ENCODE measurements around the gene ANKMY1. TPM values are rescaled to one million over a fixed set of nuclear protein-coding genes. Genes with fewer than 3 reads are reported as not detected.

The ANKMY1 gene
- total and polyA plus RNA-seq, 2 of the 13 experiments (the other 11 are each of a cell fraction or from before 2014, with no cell fraction given) = 11.7 to 18.8 TPM

DNA sequence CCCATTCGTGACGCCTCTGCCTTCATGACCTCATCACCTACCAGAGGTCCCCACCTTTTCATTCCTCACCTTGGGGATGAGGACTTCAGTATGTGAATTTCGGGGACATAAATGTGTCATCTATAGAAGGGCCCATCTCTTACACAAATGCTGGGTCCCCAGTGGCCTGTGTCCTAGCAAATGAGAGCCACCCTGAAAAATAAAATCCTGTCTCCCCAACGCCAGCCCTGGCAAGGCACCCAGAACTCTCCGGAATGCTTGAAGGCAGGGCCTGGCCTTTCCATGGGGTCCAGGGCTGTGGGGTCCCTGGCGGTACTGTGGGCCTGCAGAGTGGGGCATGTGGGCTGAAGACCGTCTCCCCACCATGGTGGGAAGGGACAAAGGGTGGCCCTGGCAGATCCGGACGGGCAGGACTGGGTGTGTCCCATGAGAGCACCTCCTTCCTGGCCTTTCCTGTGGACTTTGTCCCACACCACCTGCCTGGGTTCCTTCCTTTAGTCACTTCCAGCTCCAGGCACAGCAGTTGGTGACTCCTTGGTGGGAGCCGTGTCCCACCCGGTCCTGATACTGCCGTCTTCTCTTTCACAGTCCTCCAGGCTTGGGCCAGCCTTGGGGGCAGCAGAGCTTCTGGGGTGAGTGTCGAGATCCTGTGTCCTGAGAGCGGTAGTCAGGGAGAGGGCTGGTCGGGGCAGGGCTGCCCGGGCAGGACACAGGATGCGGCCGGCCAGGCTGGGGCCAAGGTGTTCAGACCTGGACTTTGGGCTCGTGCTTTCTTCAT, 47.3 kb upstream of the ANKMY1 start (continued):
- TF ChIP-seq, protein P1, sequence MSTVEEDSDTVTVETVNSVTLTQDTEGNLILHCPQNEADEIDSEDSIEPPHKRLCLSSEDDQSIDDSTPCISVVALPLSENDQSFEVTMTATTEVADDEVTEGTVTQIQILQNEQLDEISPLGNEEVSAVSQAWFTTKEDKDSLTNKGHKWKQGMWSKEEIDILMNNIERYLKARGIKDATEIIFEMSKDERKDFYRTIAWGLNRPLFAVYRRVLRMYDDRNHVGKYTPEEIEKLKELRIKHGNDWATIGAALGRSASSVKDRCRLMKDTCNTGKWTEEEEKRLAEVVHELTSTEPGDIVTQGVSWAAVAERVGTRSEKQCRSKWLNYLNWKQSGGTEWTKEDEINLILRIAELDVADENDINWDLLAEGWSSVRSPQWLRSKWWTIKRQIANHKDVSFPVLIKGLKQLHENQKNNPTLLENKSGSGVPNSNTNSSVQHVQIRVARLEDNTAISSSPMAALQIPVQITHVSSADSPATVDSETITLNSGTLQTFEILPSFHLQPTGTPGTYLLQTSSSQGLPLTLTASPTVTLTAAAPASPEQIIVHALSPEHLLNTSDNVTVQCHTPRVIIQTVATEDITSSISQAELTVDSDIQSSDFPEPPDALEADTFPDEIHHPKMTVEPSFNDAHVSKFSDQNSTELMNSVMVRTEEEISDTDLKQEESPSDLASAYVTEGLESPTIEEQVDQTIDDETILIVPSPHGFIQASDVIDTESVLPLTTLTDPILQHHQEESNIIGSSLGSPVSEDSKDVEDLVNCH (CRISPR knock-in tag; IDR thresholded peaks at IDR 0.05) = no peak; the same call in 1 of the 2 replicates
- TF ChIP-seq, protein P2, sequence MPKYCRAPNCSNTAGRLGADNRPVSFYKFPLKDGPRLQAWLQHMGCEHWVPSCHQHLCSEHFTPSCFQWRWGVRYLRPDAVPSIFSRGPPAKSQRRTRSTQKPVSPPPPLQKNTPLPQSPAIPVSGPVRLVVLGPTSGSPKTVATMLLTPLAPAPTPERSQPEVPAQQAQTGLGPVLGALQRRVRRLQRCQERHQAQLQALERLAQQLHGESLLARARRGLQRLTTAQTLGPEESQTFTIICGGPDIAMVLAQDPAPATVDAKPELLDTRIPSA (CRISPR knock-in tag; IDR thresholded peaks at IDR 0.05; ENCODE audit: borderline replicate concordance) = no peak
- TF ChIP-seq ZNF501 (CRISPR knock-in tag; IDR thresholded peaks at IDR 0.05) (peak; percentile 77), ZNF530 (CRISPR knock-in tag; IDR thresholded peaks at IDR 0.05; ENCODE audit: low read depth) (no peak), MAFK (conservative IDR thresholded peaks at IDR 0.05 in 1 of 2, IDR thresholded peaks at IDR 0.05 in 1 of 2; ENCODE audit: low read length in 2 of 2) (no peak), ELF1 (CRISPR knock-in tag; IDR thresholded peaks at IDR 0.05) (no peak; the same call in 1 of the 2 replicates), ZNF775 (CRISPR knock-in tag; IDR thresholded peaks at IDR 0.05; ENCODE audit: borderline replicate concordance) (no peak), DR1 (CRISPR knock-in tag; IDR thresholded peaks at IDR 0.05) (0 out of 2 replicates have a peak, but pooled peaks have one; percentile 44), RFX1 (IDR thresholded peaks at IDR 0.05) (no peak), ZNF878 (CRISPR knock-in tag; IDR thresholded peaks at IDR 0.05) (no peak), ZNF263 (CRISPR knock-in tag; IDR thresholded peaks at IDR 0.05) (peak; percentile 35; the same call in 1 of the 2 replicates), CHD4 (IDR thresholded peaks at IDR 0.05; ENCODE audit: borderline replicate concordance, low read length) (no peak)
- TF ChIP-seq, protein P3, sequence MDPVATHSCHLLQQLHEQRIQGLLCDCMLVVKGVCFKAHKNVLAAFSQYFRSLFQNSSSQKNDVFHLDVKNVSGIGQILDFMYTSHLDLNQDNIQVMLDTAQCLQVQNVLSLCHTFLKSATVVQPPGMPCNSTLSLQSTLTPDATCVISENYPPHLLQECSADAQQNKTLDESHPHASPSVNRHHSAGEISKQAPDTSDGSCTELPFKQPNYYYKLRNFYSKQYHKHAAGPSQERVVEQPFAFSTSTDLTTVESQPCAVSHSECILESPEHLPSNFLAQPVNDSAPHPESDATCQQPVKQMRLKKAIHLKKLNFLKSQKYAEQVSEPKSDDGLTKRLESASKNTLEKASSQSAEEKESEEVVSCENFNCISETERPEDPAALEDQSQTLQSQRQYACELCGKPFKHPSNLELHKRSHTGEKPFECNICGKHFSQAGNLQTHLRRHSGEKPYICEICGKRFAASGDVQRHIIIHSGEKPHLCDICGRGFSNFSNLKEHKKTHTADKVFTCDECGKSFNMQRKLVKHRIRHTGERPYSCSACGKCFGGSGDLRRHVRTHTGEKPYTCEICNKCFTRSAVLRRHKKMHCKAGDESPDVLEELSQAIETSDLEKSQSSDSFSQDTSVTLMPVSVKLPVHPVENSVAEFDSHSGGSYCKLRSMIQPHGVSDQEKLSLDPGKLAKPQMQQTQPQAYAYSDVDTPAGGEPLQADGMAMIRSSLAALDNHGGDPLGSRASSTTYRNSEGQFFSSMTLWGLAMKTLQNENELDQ (CRISPR knock-in tag; IDR thresholded peaks at IDR 0.05; ENCODE audit: borderline replicate concordance) = no peak
- TF ChIP-seq, protein P4, sequence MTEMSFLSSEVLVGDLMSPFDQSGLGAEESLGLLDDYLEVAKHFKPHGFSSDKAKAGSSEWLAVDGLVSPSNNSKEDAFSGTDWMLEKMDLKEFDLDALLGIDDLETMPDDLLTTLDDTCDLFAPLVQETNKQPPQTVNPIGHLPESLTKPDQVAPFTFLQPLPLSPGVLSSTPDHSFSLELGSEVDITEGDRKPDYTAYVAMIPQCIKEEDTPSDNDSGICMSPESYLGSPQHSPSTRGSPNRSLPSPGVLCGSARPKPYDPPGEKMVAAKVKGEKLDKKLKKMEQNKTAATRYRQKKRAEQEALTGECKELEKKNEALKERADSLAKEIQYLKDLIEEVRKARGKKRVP (CRISPR knock-in tag; IDR thresholded peaks at IDR 0.05) = no peak
- TF ChIP-seq, protein P5, sequence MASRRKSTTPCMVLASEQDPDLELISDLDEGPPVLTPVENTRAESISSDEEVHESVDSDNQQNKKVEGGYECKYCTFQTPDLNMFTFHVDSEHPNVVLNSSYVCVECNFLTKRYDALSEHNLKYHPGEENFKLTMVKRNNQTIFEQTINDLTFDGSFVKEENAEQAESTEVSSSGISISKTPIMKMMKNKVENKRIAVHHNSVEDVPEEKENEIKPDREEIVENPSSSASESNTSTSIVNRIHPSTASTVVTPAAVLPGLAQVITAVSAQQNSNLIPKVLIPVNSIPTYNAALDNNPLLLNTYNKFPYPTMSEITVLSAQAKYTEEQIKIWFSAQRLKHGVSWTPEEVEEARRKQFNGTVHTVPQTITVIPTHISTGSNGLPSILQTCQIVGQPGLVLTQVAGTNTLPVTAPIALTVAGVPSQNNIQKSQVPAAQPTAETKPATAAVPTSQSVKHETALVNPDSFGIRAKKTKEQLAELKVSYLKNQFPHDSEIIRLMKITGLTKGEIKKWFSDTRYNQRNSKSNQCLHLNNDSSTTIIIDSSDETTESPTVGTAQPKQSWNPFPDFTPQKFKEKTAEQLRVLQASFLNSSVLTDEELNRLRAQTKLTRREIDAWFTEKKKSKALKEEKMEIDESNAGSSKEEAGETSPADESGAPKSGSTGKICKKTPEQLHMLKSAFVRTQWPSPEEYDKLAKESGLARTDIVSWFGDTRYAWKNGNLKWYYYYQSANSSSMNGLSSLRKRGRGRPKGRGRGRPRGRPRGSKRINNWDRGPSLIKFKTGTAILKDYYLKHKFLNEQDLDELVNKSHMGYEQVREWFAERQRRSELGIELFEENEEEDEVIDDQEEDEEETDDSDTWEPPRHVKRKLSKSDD (CRISPR knock-in tag; IDR thresholded peaks at IDR 0.05; ENCODE audit: low read depth) = peak; percentile 16; the same call in 1 of the 2 replicates
- TF ChIP-seq, protein P6, sequence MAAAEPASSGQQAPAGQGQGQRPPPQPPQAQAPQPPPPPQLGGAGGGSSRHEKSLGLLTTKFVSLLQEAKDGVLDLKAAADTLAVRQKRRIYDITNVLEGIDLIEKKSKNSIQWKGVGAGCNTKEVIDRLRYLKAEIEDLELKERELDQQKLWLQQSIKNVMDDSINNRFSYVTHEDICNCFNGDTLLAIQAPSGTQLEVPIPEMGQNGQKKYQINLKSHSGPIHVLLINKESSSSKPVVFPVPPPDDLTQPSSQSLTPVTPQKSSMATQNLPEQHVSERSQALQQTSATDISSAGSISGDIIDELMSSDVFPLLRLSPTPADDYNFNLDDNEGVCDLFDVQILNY (CRISPR knock-in tag; conservative IDR thresholded peaks at IDR 0.05) = no peak
- TF ChIP-seq, protein P7, sequence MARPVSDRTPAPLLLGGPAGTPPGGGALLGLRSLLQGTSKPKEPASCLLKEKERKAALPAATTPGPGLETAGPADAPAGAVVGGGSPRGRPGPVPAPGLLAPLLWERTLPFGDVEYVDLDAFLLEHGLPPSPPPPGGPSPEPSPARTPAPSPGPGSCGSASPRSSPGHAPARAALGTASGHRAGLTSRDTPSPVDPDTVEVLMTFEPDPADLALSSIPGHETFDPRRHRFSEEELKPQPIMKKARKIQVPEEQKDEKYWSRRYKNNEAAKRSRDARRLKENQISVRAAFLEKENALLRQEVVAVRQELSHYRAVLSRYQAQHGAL (CRISPR knock-in tag; IDR thresholded peaks at IDR 0.05; ENCODE audit: not compliant biosample characterization) = no peak

All from HepG2 (cell line).